Activated CD4-positive, alpha-beta T cell treated with anti-CD3 and anti-CD28 coated beads for 48 hours (primary cell): ENCODE results near the gene BNIP3.
A peak's percentile ranks its signal among the peaks of the same experiment; 100 is the strongest.
"Not testable (repeated sequence)": the region's sequence is repeated elsewhere in the genome, so short reads cannot be mapped to it uniquely, and the experiment has no call there.

ENCODE experiments used
- DNase-seq: peaks from one replicate; pipeline ENCODE4 v3.0.0-alpha.2; 2020

BNIP3 gene

GRCh38 chr10:131977323-131978096 lies 4.2 kb downstream of the BNIP3 start:
- no peak for DNase-seq

GRCh38 chr10:131975796-131976195 lies 5.9 kb downstream of the BNIP3 start:
- DNase-seq: no peak

DNA sequence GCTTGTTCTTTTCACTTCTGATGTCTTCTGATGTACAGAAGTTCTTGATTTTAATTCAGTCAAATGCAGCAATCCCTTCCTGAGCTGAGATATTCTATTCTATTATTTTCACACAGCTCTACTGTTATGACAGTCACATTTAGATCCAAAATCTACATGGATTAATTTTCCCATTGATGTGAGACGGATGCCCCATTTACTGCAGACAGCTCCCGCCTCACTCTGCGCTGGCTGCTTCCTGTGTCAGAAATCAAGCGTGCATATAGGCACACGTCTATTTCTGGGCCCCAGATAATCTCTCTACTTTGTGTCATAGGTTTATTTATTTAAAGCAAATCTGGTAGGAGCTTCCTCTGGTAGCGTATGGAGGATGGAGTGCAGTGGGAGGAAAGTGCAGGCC lies 6.7 kb downstream of the BNIP3 start:
- no peak for DNase-seq

- no peak for DNase-seq
Measured at GRCh38 chr10:131974034-131974817, 7.5 kb downstream of the BNIP3 start.

DNA sequence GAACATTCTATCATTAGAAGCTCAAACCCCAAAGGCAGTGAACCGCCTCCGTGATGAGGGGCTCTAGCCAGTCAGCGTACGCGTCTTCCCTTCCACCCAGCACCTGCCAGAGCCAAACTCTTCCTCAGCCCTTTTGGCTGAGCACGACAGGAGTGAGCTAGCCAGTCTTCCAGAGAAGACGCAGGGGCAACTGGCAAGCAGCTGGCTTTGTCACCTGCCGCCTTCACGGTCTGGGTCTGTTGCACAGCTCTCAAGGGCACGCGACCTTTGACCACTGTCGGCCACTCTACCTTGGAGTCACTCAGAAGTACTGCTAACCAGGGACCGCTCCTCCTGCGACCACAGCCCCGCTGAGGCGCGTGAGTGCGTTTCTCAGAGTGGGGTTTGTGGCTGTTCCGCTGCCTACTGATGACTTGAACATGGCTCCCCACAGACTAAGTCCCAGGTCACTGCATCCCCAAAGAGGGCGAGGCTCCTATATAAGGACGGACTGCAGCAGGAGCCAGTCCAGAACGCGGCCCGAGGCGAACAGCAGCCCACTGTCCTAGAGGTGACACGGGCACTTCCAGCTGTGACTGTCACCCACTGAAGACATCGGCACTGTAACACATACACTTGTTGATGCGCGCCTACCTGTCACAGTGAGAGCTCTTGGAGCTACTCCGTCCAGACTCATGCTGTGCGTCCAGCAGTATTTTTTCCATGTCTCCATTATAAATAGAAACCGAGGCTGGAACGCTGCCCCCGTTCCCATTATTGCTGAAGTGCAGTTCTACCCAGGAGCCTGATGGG lies 8.4 kb downstream of the BNIP3 start:
- DNase-seq: peak; percentile 28

DNA sequence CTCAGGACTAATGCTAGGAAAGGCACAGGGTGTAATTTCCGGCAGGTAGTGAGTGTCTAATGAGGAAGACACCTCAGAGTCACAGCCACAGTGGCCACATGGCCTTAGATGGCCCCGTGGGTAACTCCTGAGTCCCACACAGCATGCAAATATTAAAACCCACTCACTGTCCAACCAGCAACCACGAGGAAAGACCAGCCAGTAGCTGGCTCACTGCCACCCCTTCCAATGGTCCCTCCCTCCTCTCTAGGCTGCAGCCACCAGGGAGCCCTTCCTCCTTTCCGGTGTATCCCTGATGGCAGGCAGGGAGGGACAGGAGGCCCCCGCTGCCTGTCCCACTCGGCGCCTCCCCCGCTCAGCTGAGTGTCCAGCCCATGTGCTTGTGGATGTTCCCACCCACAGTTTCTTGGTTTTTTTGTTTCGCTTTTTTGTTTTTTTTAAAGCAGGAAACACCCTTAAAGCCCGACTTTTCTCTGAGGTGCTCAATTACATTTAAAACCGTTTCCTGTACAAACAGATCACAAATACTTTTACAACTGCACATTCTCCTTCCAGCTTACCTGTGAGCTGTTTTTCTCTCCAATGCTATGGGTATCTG lies 9.2 kb downstream of the BNIP3 start:
- peak; percentile 40 for DNase-seq

DNA sequence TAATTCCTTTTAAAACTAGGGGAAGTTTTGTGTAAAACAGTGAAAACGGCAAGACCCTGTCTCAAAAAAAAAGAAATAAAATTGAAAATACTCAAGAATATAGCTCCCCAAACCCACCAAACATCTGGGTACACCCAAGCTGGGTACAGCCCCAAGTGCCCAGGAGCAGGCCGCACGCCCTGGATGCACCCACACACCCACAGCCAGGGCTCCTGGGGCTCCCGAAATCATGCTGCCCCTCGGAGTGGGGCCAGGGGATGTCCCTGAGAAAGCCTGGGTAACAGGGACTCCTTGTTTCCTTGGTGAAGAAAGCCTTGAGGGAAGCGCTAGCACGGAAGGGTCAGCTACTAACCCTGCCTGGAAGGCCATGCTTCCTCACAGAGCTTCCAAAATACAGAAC lies 10.1 kb downstream of the BNIP3 start:
- DNase-seq: no peak

GRCh38 chr10:131970946-131971345 lies 10.8 kb downstream of the BNIP3 start:
- DNase-seq: no peak

DNA sequence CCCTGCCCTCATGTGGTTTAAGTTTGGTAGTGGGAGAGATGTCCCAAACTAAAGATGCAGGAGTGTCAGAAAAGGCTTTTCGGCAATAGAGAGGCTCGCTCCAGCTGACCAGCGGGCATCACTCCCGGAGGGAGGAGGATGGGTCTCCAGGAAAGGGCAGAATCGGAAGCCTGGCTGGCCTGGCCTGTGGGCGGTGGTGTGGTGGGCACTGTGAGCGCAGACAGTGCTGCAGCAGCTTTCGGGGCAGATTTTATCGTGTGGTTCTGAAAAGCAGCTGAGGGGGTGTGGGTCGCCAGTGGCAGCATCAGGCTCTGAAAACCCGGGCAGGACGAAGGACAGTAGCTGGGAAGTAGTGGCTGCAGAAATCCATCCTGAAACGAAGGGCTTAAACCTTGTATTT lies 12.8 kb downstream of the BNIP3 start:
- no peak for DNase-seq

DNA sequence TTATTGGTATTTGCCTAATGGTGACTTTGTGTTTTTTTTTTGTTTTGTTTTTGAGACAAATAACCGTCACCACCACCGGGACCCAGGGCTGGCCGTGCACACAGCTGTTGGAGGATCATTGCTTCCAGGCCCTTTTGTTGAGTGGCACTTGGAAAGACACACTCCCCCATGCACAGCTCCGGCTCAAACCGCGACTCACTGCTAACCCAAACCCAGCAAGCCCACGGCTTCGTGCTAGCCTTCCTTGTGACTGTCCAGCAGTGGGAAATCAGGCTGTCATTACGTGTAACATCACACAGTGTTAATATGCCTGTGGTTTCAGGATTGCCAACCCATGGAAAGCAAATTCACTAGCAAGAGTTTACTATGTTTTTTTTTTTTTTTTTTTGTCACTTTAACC lies 17.4 kb downstream of the BNIP3 start:
- no peak for DNase-seq

- no peak for DNase-seq
Measured at GRCh38 chr10:131963811-131964210, 17.9 kb downstream of the BNIP3 start.

- no peak for DNase-seq
Measured at GRCh38 chr10:131963350-131963749, 18.4 kb downstream of the BNIP3 start.

GRCh38 chr10:131961777-131962662 lies 19.7 kb downstream of the BNIP3 start:
- DNase-seq: no peak

DNA sequence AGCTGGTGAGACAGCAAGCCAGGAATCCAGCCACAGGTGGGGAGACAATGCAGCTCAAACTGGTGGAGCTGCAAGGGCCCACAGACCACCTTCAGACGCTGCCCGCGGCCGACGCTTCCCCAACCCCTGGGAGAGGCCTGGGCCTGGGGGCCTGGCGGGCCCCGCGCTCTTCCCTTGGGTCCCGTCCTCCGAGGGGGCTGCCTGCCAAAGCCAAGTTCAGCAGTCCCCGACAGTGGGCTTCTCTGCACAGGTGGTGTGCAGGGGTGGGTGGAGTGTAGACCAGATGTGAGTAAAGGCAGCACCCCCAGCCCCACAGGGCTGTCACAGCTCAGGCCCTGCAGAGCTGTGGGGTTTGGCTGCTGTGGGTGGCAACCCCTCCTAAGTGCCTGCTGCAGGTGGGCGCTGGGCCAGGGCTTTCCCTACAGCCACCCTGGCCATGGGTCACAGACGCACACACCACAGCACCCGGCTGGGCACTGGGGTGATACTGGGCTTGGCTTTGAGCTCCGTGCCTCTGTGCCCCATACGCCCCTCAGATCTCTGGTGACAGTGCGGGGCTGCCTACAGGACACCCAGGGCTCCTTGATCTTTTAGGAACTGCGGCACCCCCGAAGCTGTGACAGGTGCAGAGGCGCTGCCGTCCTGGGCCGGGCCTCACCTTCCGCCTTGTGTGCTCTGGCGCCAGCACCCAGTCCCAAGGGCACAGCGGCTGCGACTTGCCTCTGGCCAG lies 20.5 kb downstream of the BNIP3 start:
- DNase-seq: no peak

DNA sequence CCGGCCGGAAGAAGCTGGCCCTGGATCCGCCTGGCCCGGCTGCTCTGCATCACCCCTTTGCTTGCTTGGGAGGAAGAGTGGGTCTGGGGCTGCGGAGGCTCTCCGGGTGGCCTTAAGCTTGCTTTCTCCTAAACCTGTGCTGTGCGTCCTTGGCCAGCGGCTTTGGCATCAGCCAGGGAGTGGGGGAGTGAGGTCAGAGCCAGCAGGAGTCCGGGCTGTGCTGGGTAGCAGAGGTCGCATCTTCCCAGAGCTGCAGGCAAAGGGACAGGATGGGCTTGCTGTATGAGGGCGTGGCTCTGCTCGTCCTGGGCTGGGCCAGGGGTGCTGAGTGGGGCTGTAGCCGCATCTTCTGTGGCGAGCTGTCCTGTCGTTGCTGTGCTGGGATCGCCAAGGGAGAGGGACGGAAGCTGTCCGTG lies 21.1 kb downstream of the BNIP3 start:
- no peak for DNase-seq

- no peak for DNase-seq
Measured at GRCh38 chr10:131959841-131960240, 21.9 kb downstream of the BNIP3 start.

- no peak for DNase-seq
Measured at GRCh38 chr10:131955591-131956340, 26.0 kb downstream of the BNIP3 start.

DNA sequence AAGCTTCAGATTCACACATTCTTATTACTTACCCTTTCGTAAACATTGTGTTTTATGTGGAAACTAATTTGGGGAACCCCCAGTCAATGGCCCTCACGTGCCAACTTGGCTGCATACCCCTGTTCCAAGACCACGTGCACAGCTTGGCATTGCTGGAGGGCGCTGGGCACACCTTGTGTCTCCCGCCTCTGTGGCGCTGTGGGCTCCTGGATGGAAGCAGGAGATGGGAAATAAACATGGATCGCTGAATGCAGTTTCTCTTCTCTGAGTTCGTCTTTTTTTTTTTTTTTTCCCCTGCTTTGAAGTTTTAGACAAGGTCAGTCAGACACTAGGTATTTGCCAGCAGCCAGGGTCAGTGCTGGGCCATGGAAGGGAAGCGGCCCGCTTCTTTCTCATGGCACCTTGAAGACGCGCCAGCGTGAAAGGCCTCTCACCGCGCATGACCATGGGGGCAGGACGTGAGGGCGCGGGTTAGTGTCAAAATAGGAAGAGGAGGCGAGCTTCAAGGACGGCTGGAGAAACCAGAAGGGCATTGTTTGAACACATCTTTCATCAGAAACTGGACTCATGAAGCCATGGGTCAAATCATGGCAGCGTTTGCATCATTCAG lies 27.3 kb downstream of the BNIP3 start:
- DNase-seq: no peak

DNA sequence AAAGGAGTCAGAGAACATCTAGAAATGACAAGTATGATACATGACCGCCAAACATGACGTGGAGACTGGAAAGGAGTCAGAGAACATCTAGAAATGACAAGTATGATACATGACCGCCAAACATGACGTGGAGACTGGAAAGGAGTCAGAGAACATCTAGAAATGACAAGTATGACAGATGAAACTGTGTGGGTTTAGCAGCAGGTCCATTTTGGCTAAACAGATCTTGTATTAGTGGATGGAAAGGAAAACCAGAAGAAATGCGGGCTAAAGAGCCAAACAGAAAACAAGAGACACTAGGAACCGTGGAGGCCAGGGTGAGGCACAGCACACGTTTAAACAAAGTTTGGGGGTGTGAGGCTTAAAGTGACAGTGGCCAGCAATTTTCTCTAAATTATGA lies 31.8 kb downstream of the BNIP3 start:
- not testable (repeated sequence) for DNase-seq
